Subcutaneous adipose tissue (tissue), 4 donors: ENCODE data around the gene TBC1D9B. TPM values are rescaled to one million over a fixed set of nuclear protein-coding genes. Genes with fewer than 3 reads are reported as not detected.

ENCODE experiments used
- CTCF ChIP-seq: fragments of 450-650 bp; IDR thresholded peaks from one replicate; pipeline ENCODE4 v1.5.1; 2016; ENCODE audit warnings: low read depth, mild to moderate bottlenecking, control low read depth, antibody characterized with exemption, moderate library complexity
- total RNA-seq, 4 donors: library from RNA; depleted of rRNA; stranded (reverse); fragments of >200 nt; gene quantifications; one replicate each; pipeline ENCODE4 v1.1.0, GENCODE V29; 2016

TBC1D9B gene
- total RNA-seq, 4 donors from 2014 or later, result 87.6 to 142 (median 122) TPM

GRCh38 chr5:179882338-179882737, 25.4 kb downstream of the TBC1D9B start:
- TF ChIP-seq CTCF, result no peak

GRCh38 chr5:179880848-179881590, 26.7 kb downstream of the TBC1D9B start:
- TF ChIP-seq CTCF, result no peak

DNA sequence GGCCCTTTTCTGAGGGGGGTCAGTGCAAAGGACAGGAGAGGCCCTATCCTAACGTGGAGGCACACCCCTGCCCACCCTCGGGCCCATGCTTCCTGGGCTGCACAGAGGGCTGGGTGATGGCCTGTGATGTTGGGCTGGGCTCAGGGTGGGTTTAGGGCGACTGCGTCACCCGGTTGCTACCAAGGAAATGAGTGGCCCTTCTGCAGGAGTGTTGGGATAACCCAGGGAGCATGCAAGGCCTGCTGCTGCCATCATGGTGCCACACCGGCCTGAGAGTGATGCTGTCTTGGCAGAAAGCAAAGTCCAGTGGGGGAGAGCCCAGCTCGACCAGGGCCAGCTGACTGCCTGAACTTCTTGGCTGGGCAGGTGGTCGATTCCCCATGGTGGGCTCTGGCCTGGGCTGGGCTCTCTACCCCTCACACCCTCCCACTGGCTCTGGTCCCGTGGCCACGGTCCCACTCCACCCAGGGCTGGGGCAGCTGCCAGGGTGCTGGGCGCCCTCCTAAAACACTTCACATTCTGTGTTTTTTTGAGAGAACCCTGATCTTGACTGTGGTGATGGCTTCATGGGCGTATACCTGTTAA, 27.5 kb downstream of the TBC1D9B start:
- no peak for TF ChIP-seq CTCF

DNA sequence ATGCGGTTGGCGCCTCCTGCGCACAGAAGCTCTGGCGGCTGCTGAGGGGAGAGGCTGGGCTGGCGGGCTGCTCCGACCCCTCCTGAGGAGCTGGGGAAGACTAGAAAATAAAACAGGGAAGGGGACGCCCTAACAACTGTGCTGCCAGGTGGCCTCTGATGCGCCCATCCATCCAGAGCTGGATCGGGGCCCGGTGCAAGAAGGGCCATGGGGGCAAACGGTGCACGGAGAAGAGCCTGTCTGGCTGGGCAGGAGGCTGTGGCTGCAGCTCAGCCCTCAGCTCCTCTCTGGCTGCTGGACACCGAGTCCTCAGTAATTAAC, 28.0 kb downstream of the TBC1D9B start:
- TF ChIP-seq CTCF, result no peak

GRCh38 chr5:179879003-179879689, 28.6 kb downstream of the TBC1D9B start:
- TF ChIP-seq CTCF, result no peak

- no peak for TF ChIP-seq CTCF
These were observed 29.3 kb downstream of the TBC1D9B start for GRCh38 chr5:179878222-179879002.

DNA sequence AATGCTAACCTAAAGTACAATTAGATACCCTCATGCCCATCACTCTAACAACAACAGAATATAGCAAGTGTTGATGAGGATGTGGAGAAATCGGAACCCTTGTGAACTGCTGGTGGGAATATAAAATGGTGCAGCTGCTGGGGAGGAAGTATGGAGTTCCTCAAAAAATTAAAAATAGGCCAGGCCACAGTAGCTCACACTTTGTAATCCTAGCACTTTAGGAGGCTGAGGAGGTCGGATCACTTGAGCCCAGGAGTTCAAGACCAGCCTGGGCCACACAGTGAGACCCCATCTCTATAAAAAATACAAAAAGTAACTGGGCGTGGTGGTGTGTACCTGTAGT, 31.1 kb downstream of the TBC1D9B start:
- TF ChIP-seq CTCF, result no peak
